ENCODE data around the gene CMTR2.
"Not testable (repeated sequence)": the region's sequence is repeated elsewhere in the genome, so short reads cannot be mapped to it uniquely, and the experiment has no call there.

Gene CMTR2

GRCh38 chr16:71288890-71289731 lies at the start of gene CMTR2:
Gene CMTR2, minus strand, starts transcription at chr16:71289402. Its CDS starts 3,482 bp downstream, at chr16:71285920.
- peak; percentile 86 for DNase-seq (ENCODE audit: low read depth)

GRCh38 chr16:71338632-71339031 lies 49.4 kb upstream of the CMTR2 start:
- DNase-seq (ENCODE audit: low read depth), result no peak

- peak; percentile 24 for DNase-seq (ENCODE audit: low read depth)
Observed at GRCh38 chr16:71338193-71338592, 49.0 kb upstream of the CMTR2 start.

GRCh38 chr16:71337631-71338030 lies 48.4 kb upstream of the CMTR2 start:
- no peak for DNase-seq (ENCODE audit: low read depth)

GRCh38 chr16:71328151-71328550 lies 38.9 kb upstream of the CMTR2 start:
- DNase-seq (ENCODE audit: low read depth), result no peak

- no peak for DNase-seq (ENCODE audit: low read depth)
Observed at GRCh38 chr16:71327720-71328119, 38.5 kb upstream of the CMTR2 start.

GRCh38 chr16:71319999-71320398 lies 30.8 kb upstream of the CMTR2 start:
- no peak for DNase-seq (ENCODE audit: low read depth)

GRCh38 chr16:71315269-71315668 lies 26.1 kb upstream of the CMTR2 start:
- no peak for DNase-seq (ENCODE audit: low read depth)

- DNase-seq (ENCODE audit: low read depth), result not testable (repeated sequence)
Observed at GRCh38 chr16:71313591-71313990, 24.4 kb upstream of the CMTR2 start.

GRCh38 chr16:71311553-71312158 lies 22.5 kb upstream of the CMTR2 start:
- DNase-seq (ENCODE audit: low read depth), result no peak

GRCh38 chr16:71303938-71304337 lies 14.7 kb upstream of the CMTR2 start:
- no peak for DNase-seq (ENCODE audit: low read depth)

GRCh38 chr16:71297341-71297634 lies 8.1 kb upstream of the CMTR2 start:
- DNase-seq (ENCODE audit: low read depth), result no peak

GRCh38 chr16:71296584-71297340 lies 7.6 kb upstream of the CMTR2 start:
- DNase-seq (ENCODE audit: low read depth), result no peak

- no peak for DNase-seq (ENCODE audit: low read depth)
Observed at GRCh38 chr16:71295950-71296349, 6.7 kb upstream of the CMTR2 start.

- no peak for DNase-seq (ENCODE audit: low read depth)
Observed at GRCh38 chr16:71293919-71294318, 4.7 kb upstream of the CMTR2 start.

GRCh38 chr16:71292095-71292494 lies 2.9 kb upstream of the CMTR2 start:
- not testable (repeated sequence) for DNase-seq (ENCODE audit: low read depth)

- DNase-seq (ENCODE audit: low read depth), result no peak
Observed at GRCh38 chr16:71289732-71290062, 495 bp upstream of the CMTR2 start.

GRCh38 chr16:71288570-71288889 lies 672 bp downstream of the CMTR2 start:
- DNase-seq (ENCODE audit: low read depth), result no peak

- no peak for DNase-seq (ENCODE audit: low read depth)
Observed at GRCh38 chr16:71287911-71288310, 1.3 kb downstream of the CMTR2 start.

GRCh38 chr16:71287454-71287853 lies 1.7 kb downstream of the CMTR2 start:
- DNase-seq (ENCODE audit: low read depth), result no peak

GRCh38 chr16:71283612-71284011 lies 5.6 kb downstream of the CMTR2 start:
- DNase-seq (ENCODE audit: low read depth), result no peak

GRCh38 chr16:71282943-71283342 lies 6.3 kb downstream of the CMTR2 start:
- no peak for DNase-seq (ENCODE audit: low read depth)

- DNase-seq (ENCODE audit: low read depth), result no peak
Observed at GRCh38 chr16:71276589-71277334, 12.4 kb downstream of the CMTR2 start.

Measured in HS-5 (cell line).